Muscle of leg (tissue), 11 donors: ENCODE measurements around the gene PLRG1. TPM values are rescaled to one million over a fixed set of nuclear protein-coding genes. Genes with fewer than 3 reads are reported as not detected.

Source experiments
- DNase-seq: peaks from one replicate; pipeline ENCODE4 v3.0.0; 2013
- H3K27ac ChIP-seq: one replicate; pipeline ENCODE4 v1.5.1; 2013; ENCODE audit warnings: mild to moderate bottlenecking, low read length, control low read depth
- H3K27me3 ChIP-seq: one replicate; pipeline ENCODE4 v1.6.1; 2013; ENCODE audit warnings: low read length; ENCODE audit not compliant: control insufficient read depth, insufficient read depth
- H3K36me3 ChIP-seq: one replicate; pipeline ENCODE4 v1.6.1; 2013; ENCODE audit warnings: low read length; ENCODE audit not compliant: control insufficient read depth, insufficient read depth
- H3K4me1 ChIP-seq: one replicate; pipeline ENCODE4 v1.6.1; 2013; ENCODE audit warnings: low read length; ENCODE audit not compliant: control insufficient read depth, insufficient read depth
- H3K4me3 ChIP-seq: one replicate; pipeline ENCODE4 v1.5.1; 2013; ENCODE audit warnings: low read length, control low read depth
- H3K9me3 ChIP-seq: replicated peaks from 2 replicates; pipeline ENCODE4 v1.6.1; 2013; ENCODE audit warnings: low read depth, low read length; ENCODE audit not compliant: control insufficient read depth
- WGBS: methylation state at CpG from one replicate; pipeline ENCODE4 v1.1.5; 2013; ENCODE audit warnings: missing lambda C conversion rate; ENCODE audit not compliant: insufficient coverage; 5-methylcytosine and 5-hydroxymethylcytosine counted together
- polyA plus RNA-seq, 8 donors: library from polyadenylated mRNA; unstranded; fragments of 120-200 nt; gene quantifications; one replicate each; pipeline versions ENCODE4 v1.2.1 to v1.2.3, GENCODE V29; 2013; ENCODE audit warnings: inconsistent platforms in 1 of 8, low replicate concordance in 1 of 8; ENCODE audit not compliant: insufficient read length in 8 of 8, insufficient read depth in 1 of 8
- total RNA-seq: library from RNA; stranded (reverse); fragments of 120-200 nt; gene quantifications from one replicate; pipeline ENCODE4 v1.2.4, GENCODE V29; 2013

PLRG1 gene
- total and polyA plus RNA-seq, 9 donors, result 45.5 to 66.9 (median 54.3) TPM

DNA sequence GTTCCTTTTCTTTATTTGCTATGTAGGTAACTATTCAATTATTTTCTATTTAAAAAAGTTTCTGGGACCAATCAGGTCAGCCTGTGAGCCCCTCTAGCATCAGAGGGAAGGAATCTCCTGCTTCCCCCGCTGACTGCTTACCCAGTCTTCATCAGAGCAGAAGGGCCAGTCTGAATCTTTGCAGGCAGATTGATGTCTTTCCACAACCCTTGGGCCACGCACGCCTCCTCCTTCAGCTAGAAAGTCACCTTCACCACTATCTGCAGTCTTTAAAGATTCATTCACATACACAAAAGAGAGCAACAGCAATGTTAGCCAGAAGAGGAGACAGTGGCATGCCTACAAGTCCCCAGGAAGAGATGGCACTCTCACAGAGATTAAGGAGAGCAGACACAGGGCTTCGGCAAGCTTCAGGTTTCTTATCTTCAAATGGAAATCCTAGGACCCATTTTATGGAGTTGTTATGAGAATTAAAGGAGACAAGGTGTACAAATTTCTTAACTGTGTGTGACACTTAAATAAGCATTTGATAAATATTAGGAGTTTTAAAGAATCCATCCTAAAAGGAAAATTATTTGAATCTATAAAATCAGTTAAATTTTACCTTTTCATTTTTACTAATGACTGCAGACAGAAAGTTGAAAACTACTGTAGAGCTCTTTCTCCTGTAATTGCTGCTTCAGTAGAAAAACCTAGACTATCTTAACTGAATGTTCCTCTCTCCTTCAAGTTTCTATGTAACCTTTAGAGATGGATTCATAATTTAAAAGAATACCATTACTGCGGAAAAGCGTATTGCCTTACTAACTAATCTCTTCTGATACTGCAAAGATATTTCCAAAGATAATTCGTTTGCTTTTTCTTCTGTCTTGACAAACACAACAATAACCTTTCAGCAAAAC, 39.3 kb upstream of the PLRG1 start:
- H3K4me1 ChIP-seq, result no peaks in the 10 kb centered on the region
- H3K27ac ChIP-seq, result no peak overlapping the region
- H3K9me3 ChIP-seq, result no peaks in the 10 kb centered on the region
- no peaks in the 10 kb centered on the region for H3K36me3 ChIP-seq
- DNase-seq, result no peak
- H3K4me3 ChIP-seq, result no peak overlapping the region
- no peaks in the 10 kb centered on the region for H3K27me3 ChIP-seq
- WGBS, result 83% methylated on average over 2 of the region's 7 CpGs

DNA sequence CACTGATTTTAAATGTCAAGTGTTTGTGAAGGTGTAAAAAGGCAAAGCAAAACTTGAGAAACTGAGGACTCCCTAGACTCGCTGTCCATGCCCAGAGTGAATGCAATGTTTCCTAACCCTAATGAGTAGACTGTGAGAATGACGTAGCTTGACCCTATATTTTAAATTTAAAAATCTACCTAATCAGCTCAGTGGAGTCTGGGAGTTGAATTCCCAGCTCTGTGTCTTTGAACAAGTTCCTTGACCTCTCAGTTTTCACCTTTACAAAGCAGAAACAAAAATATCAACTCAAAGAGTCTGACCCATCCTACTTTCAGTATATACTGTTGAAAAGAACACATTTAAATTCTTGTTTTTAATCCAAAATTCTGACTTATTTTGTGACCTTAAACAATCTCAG, 38.0 kb upstream of the PLRG1 start:
- H3K27ac ChIP-seq, result no peak overlapping the region
- no CpG with 5 or more reads among the region's 2 CpGs for WGBS
- H3K4me1 ChIP-seq, result no peaks in the 10 kb centered on the region
- H3K9me3 ChIP-seq, result no peaks in the 10 kb centered on the region
- H3K4me3 ChIP-seq, result no peak overlapping the region
- H3K27me3 ChIP-seq, result no peaks in the 10 kb centered on the region
- no peaks in the 10 kb centered on the region for H3K36me3 ChIP-seq
- no peak for DNase-seq

DNA sequence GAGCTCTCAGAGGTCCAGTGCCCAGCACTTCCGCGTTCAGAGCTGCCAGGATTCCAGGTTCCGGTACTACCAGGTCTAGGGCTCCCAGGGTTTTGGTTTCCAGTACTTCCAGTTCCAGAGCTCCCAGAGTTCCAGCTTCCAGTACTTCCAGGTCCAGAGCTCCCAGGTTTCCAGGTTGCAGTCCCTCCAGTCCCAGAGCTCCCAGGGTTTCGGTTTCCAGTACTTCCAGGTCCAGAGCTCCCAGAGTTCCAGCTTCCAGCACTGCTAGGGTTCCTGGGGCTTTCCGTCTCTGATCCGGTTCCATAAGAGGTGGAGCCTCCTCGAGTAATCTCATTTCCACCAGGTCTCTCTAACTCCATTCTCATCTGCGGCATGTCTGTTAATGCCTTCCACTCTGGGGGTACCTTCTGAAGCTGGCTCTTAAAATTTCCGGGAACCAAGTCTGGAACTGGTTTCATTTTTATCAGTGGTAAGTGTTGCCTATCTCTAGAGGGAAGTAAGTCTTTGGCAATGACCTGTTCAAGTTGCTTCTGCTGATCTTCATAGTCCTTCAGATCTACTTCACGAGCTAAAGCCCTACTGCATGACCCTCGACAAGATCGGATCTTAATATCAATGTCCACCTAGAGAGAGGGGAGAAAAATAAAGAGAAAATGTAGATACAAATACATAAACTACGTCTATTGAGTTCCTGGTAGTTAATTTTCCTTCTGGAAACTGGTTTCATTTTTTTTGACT, 36.3 kb upstream of the PLRG1 start:
- no peaks in the 10 kb centered on the region for H3K36me3 ChIP-seq
- no peak overlapping the region for H3K4me3 ChIP-seq
- DNase-seq, result no peak
- no peaks in the 10 kb centered on the region for H3K9me3 ChIP-seq
- WGBS, result 93% methylated on average over 5 of the region's 13 CpGs
- no peak overlapping the region for H3K27ac ChIP-seq
- no peaks in the 10 kb centered on the region for H3K4me1 ChIP-seq
- no peaks in the 10 kb centered on the region for H3K27me3 ChIP-seq

DNA sequence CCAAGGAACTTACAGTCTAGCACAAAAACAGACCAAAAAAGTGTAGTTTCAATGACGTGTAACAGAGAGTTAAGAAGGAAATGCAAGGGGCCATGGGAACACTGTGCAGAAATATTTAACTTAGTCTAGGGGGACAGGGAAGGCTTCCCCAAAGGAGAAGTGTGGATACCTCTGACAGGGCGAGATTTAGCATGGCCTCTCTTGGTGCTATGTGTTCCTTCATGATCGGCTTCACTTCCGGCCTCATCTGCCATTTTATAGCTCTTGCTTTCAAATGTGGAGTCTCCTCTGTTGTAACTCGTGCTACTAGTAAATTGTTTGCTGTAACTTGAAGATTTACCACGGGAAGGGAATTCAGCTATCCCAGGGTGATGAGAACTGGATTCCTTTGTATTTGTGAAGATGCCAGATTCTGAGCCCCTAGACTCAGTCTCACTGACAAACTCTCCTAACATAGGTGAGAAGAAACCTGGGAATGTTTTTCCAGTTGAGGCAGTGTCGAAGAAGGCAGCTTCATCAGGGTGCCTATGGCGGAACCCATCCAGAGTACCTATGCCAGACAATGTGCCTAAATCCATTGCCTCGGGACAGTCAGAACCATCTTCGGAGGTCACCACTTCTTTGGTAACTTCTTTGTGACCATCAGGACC, 35.3 kb upstream of the PLRG1 start:
- Histone ChIP-seq H3K4me3 (no peak overlapping the region), H3K4me1 (no peaks in the 10 kb centered on the region), H3K9me3 (no peaks in the 10 kb centered on the region), H3K27me3 (no peaks in the 10 kb centered on the region), H3K36me3 (no peaks in the 10 kb centered on the region), H3K27ac (no peak overlapping the region)
- DNase-seq, result no peak
- 94% methylated on average over 6 of the region's 10 CpGs for WGBS

DNA sequence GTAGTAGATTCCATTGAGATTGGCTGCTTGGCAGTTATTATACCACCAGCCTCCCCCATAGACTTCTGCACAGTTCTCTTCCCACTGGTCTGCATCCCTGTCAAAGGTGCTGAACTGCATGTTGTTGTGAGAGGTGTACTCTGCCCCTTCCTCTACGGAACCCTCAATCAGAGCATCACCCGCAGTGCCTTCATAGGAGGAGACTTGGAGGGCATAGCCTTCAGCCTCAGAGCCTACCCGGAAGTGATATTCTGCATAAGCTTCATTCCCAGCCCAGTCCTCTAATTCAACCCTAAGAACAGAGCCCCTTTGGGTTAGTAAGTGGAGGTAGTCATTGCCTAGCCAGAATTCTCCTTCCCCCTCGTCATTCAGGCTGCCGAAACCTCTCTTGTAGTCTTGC, 34.1 kb upstream of the PLRG1 start:
- Histone ChIP-seq H3K27ac (no peak overlapping the region), H3K4me3 (no peak overlapping the region), H3K27me3 (no peaks in the 10 kb centered on the region), H3K4me1 (no peaks in the 10 kb centered on the region), H3K36me3 (no peaks in the 10 kb centered on the region), H3K9me3 (no peaks in the 10 kb centered on the region)
- no peak for DNase-seq
- WGBS, result no CpG with 5 or more reads among the region's 5 CpGs

DNA sequence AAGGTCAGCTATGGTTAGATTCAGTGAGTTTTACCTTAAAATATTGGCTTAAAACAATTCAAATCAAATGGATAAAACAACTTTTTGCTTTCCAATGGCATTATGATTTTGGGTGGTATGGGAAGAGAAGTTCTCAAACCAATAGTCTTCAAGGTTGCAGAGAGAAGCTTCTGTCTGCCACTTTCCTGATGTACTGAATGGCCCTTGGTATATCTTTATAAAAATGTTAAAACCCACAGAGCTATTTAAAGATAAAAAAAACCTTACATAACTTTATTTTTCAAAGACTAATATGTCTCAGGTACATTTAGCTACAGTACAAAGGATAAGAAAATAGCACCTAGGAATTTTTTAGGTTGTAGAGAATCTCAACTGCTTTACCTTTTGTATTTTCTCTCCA, 33.5 kb upstream of the PLRG1 start:
- no peaks in the 10 kb centered on the region for H3K36me3 ChIP-seq
- no peak for DNase-seq

DNA sequence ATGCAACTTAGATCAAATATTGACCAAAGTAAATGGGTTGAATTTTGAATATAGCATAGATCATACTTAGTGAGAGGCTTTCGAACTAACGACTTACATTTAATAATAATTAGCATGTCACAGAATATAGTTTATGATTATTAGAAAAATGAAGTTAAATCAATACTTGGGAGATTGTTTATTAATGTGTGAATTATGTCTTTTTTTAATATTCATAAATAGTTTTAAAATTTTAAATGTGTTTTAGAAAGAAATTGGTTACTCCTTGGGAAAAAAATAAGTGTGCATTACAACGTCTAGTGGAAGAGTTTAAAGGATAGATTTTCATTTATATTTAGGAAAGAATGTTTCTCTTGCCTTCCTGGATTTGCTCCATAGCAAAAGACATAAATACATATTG, 33.0 kb upstream of the PLRG1 start:
- Histone ChIP-seq H3K27me3 (no peaks in the 10 kb centered on the region), H3K9me3 (no peaks in the 10 kb centered on the region), H3K4me3 (no peak overlapping the region), H3K27ac (no peak overlapping the region), H3K4me1 (no peaks in the 10 kb centered on the region), H3K36me3 (no peaks in the 10 kb centered on the region)
- no CpG with 5 or more reads among the region's 3 CpGs for WGBS
- no peak for DNase-seq

More for the DNA sequence above, 33.5 kb upstream of the PLRG1 start:
- Histone ChIP-seq H3K4me3 (no peak overlapping the region), H3K4me1 (no peaks in the 10 kb centered on the region), H3K27ac (no peak overlapping the region), H3K9me3 (no peaks in the 10 kb centered on the region), H3K27me3 (no peaks in the 10 kb centered on the region)

DNA sequence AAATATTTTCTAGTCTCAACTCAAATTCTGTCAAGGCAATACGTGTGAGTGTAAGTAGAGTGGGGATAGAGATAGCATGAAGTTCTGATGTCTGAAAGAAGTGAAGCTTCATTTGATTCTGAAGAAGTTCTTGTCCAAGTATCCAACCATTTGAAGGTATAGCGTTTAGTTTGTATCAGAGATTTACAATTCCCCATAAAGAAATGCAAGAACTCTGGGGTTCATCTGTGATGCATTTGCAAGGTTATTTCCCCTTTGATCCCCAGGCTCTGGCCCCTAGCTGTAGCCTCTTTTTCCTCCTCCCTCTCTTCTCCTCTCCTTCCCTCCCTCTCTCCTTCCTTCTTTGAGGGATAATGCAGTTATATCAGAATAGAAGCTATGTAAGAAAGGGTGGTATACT, 32.5 kb upstream of the PLRG1 start:
- Histone ChIP-seq H3K9me3 (no peaks in the 10 kb centered on the region), H3K4me1 (no peaks in the 10 kb centered on the region), H3K27me3 (no peaks in the 10 kb centered on the region), H3K36me3 (no peaks in the 10 kb centered on the region), H3K4me3 (no peak overlapping the region), H3K27ac (no peak overlapping the region)
- no CpG with 5 or more reads among the region's 2 CpGs for WGBS
- DNase-seq, result no peak

DNA sequence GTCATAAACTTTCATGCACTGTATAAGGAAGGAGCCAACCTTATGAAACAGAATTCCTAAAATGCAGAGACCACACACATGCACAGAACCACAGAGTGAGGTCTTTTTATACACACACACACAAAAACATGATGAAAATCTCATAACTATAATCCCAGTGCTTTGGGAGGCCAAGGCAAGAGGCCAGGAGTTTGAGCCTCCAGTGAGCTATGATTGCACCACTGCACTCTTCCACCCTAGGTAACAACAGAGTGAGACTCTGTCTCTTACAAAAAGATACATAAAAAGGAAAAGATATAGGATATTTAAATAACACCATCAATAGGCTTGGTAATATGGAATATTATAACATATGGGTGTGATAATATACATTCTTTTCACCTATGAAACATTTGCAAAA, 29.7 kb upstream of the PLRG1 start:
- Histone ChIP-seq H3K4me3 (no peak overlapping the region), H3K36me3 (no peaks in the 10 kb centered on the region), H3K27me3 (no peaks in the 10 kb centered on the region), H3K27ac (no peak overlapping the region), H3K4me1 (no peaks in the 10 kb centered on the region), H3K9me3 (no peaks in the 10 kb centered on the region)
- DNase-seq, result no peak

DNA sequence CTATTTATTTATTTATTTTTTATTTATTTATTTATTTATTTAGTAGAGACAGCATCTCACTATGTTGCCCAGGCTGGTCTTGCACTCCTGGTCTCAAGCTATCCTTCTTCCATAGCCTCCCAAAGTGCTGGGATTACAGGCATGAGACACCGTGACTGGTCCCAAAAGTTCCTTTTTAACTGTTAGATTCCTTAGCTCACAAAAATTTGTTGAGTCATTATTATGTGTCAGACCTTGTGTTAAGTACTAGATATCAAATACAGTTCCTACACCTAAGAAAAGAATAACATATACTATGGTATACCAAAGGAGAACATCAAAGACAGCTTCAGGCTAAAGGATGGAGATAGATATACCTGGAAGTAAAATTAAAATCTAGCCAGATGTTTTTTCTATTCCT, 28.7 kb upstream of the PLRG1 start:
- DNase-seq, result no peak
- WGBS, result no CpG with 5 or more reads among the region's 1 CpG

More for the DNA sequence above, 28.7 kb upstream of the PLRG1 start:
- Histone ChIP-seq H3K4me1 (no peaks in the 10 kb centered on the region), H3K27me3 (no peaks in the 10 kb centered on the region), H3K27ac (no peak overlapping the region), H3K4me3 (no peak overlapping the region), H3K9me3 (no peaks in the 10 kb centered on the region), H3K36me3 (no peaks in the 10 kb centered on the region)
